IPS-11a (cell line): ENCODE data around the gene AEBP1.
"Not testable (repeated sequence)": the region's sequence is repeated elsewhere in the genome, so short reads cannot be mapped to it uniquely, and the experiment has no call there.

Source experiments
- H3K4me3 ChIP-seq: one replicate; pipeline ENCODE4 v1.5.1; 2013; ENCODE audit warnings: low read depth, low read length, control low read depth

Gene AEBP1

GRCh38 chr7:44116087-44116788 is 12.1 kb downstream of the AEBP1 start:
- H3K4me3 ChIP-seq: no peak overlapping the region

- H3K4me3 ChIP-seq: no peak overlapping the region
Observed at GRCh38 chr7:44116789-44117666, 12.9 kb downstream of the AEBP1 start.

- H3K4me3 ChIP-seq: no peak overlapping the region
Observed at GRCh38 chr7:44117801-44118429, 13.8 kb downstream of the AEBP1 start.

- H3K4me3 ChIP-seq: no peak overlapping the region
Observed at GRCh38 chr7:44119829-44120380, 15.8 kb downstream of the AEBP1 start.

GRCh38 chr7:44120395-44120794 is 16.2 kb downstream of the AEBP1 start:
- H3K4me3 ChIP-seq: no peak overlapping the region

- H3K4me3 ChIP-seq: no peak overlapping the region
Observed at GRCh38 chr7:44121761-44122420, 17.7 kb downstream of the AEBP1 start.

GRCh38 chr7:44122529-44122928 is 18.4 kb downstream of the AEBP1 start:
- peak overlapping the region; percentile 86 for H3K4me3 ChIP-seq

GRCh38 chr7:44123190-44124003 is 19.3 kb downstream of the AEBP1 start, which contains the start of gene POLD2:
POLD2 (minus strand) TSS chr7:44123548; CDS start chr7:44122053, 1,495 bp downstream.
- H3K4me3 ChIP-seq: peak within 1 kb of the TSS; percentile 86

GRCh38 chr7:44124822-44125202 is 20.7 kb downstream of the AEBP1 start:
- H3K4me3 ChIP-seq: no peak overlapping the region

- H3K4me3 ChIP-seq: not testable (repeated sequence)
Observed at GRCh38 chr7:44126574-44126973, 22.4 kb downstream of the AEBP1 start.

GRCh38 chr7:44127161-44127560 is 23.0 kb downstream of the AEBP1 start:
- H3K4me3 ChIP-seq: no peak overlapping the region

GRCh38 chr7:44128721-44129582 is 24.8 kb downstream of the AEBP1 start:
- H3K4me3 ChIP-seq: no peak overlapping the region

GRCh38 chr7:44131173-44132029 is 27.3 kb downstream of the AEBP1 start:
- H3K4me3 ChIP-seq: no peak overlapping the region

- H3K4me3 ChIP-seq: no peak overlapping the region
Observed at GRCh38 chr7:44132039-44132438, 27.9 kb downstream of the AEBP1 start.

- H3K4me3 ChIP-seq: no peak overlapping the region
Observed at GRCh38 chr7:44133295-44133694, 29.1 kb downstream of the AEBP1 start.

GRCh38 chr7:44134943-44135628 is 30.9 kb downstream of the AEBP1 start:
- H3K4me3 ChIP-seq: no peak overlapping the region

- no peak overlapping the region for H3K4me3 ChIP-seq
Observed at GRCh38 chr7:44136731-44137130, 32.6 kb downstream of the AEBP1 start.

- H3K4me3 ChIP-seq: no peak overlapping the region
Observed at GRCh38 chr7:44138698-44139097, 34.6 kb downstream of the AEBP1 start.
